Embryonic facial prominence (tissue), 1 donor: Measurements from ENCODE around the gene IPO4.
"Not testable (repeated sequence)": the region's sequence is repeated elsewhere in the genome, so short reads cannot be mapped to it uniquely, and the experiment has no call there.

ENCODE experiments used
- DNase-seq: peaks from one replicate; pipeline ENCODE4 v3.0.0-alpha.2; 2016; ENCODE audit errors: extremely low spot score

IPO4 gene

DNA sequence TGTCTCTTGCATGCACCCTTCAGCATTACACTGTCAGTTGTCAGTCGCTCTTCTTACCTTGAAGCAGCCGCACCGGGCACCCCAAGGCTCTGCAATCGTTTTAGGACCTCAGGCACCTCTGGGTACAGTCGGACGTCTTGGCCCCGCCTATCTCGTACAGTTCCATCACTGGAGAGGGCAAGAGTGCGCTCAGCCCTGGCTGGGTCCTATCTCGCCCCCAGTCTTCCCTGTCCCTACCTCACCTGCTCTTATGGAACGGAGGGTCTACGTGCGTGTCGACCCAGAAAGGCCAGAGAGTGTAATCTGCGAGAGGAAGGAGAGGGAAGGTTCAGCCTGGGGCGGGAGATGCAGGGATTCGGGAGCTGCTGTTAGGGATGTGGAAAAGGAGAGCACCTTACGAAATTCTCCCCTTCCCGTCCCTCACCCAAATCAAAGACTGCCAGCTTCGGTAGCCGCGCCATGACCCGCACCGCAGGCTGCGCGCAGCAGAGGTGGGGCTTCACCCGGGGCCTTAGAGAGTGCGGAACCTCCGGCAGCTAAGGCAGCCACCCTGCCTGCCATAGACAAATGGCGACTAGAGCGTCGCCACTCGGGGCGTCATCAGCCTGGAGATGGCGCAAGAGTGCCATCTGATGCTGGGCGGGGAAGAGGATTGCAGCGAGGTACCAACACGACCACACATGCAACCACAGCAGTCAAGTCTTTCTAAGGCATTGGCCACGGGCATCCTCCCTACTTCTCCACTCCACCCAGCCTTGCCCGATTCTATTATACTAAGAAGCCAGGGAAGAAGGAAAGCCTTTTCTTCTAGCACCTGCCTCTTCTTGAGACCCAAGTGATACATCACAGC lies 27.1 kb upstream of the IPO4 start, which contains the start of gene MDP1:
MDP1 (minus strand) TSS at position 572 of the 850 bp plus-strand sequence; CDS start at position 461, 111 bp downstream.
- peak; percentile 79 for DNase-seq

DNA sequence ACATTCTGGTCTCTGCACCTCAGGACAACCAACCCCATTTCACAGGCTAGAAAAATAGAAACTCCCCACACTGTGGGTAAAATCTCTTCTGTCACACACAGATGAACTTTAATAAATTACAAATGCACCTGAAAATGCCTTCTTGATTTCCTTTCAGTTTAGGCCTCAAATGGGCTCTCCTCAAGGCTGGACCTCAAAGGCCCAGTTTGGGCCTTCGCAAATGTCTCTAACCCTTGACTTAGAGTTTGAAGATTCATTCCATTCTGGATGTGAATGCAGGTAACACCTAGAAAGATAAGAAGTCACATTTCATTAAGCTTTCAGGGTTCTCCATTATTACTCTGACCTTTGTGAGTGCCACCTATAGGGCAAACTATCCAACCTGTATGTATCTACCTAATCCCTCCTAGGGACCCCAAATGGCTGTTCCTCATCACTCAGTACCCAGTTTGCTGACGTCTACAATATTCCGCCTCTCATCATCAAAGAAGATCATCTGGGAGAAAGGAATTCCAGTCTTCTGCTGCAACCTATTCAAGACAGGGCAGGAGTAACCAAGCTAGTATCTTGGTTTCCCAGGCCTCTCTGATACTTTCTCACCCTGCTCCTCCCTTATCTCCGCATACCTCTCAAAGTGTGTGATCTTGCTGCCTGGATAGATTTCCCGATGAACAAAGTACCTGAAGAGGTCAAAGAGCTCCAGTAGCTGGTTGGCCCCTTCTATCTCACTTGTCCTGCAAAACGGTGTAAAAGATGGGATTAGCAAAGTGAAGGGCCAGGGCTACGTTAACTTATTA lies 25.4 kb upstream of the IPO4 start:
- no peak for DNase-seq

DNA sequence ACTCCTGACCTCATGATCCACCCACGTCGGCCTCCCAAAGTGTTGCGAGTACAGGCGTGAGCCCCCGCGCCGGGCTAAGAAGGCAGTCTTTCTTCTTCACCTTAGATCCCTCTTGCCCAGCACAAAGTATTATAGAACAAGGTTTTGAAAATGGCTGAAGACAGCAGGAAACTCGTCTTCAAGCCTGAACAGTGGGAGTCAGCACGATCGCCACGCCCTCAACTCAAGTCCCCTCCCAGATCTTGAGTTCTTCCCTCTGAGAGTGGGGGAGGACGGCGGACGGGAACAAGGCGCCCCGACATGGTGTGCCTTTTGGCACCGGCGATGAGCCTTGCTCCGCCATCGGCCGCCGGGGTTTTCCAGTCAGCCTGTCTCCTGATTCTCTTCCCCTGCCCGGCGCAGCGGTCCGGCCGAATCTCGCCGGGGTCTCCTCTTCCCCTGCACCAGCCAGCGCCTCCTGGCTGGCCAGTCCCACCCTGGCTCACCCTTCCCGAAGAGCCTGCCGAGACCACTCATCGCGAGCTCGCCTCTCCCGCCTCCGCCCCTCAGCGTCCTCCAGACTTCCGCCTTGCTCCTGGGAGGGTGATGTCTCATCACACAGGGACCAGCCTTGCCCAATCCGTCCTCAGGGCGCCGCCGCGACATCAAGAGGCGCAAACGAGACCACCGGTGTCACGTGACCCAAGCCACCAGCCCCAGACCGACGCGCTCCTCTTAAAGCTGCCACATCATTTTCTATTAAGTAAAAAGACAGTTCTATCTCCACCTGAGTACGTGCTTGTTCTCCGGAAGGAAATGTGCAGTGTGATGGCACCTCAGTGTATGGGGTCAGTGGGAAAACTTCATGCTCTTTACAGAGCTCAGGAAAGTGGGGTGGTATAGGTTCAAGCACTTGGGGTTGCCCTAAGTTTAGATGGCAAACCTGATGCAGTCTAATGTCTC lies 24.6 kb upstream of the IPO4 start, which contains the start of gene CHMP4A:
CHMP4A (minus strand) TSS at position 565 of the 942 bp plus-strand sequence; CDS start at position 516, 49 bp downstream.
- peak; percentile 94 for DNase-seq

DNA sequence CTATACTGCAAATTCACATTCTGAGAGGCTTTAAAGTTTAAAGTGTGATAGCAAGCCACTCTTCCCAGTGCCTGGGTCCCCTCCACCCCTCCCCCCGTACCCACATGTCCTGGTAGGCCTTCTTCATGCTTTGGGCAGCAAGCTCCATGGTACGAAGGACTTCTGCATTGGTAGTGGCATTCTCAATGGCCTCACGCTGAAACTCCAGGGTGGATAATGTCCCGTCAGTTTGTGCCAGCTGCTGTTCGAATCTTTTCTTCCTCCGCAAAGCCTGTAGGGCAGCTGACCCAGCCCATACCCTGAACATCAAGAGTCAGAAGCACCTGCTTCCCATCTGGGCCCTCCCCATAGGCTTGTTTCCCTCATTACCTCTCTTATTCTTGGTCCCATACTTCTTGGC lies 22.7 kb upstream of the IPO4 start:
- DNase-seq, result no peak

DNA sequence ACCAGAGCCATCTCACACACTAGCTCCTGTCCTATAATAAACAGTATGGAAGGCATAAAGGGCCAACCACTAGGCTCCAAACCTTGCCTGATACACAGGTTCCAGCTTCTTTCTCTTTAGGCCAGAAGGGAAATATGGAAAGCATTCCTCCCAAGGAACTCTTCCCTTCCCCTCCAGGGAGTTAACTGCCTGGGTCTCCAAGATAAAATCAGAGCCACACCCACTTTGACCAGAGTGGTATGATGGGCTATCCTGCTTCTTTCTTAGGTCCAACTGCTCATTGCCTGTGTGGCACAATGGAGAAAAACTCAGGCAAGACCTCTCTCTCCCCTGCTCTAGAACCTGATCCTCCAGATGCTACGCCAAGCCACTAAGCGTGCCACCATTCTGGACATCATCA lies 19.0 kb upstream of the IPO4 start:
- no peak for DNase-seq

DNA sequence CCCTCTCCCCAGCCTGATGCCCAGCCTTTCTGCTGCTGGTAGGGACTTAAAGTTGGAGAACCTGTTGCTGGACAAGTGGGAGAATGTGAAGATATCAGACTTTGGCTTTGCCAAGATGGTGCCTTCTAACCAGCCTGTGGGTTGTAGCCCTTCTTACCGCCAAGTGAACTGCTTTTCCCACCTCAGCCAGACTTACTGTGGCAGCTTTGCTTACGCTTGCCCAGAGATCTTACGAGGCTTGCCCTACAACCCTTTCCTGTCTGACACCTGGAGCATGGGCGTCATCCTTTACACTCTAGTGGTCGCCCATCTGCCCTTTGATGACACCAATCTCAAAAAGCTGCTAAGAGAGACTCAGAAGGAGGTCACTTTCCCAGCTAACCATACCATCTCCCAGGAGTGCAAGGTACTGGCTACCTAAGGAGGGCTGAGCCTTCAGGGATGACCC lies 18.5 kb upstream of the IPO4 start:
- no peak for DNase-seq

DNA sequence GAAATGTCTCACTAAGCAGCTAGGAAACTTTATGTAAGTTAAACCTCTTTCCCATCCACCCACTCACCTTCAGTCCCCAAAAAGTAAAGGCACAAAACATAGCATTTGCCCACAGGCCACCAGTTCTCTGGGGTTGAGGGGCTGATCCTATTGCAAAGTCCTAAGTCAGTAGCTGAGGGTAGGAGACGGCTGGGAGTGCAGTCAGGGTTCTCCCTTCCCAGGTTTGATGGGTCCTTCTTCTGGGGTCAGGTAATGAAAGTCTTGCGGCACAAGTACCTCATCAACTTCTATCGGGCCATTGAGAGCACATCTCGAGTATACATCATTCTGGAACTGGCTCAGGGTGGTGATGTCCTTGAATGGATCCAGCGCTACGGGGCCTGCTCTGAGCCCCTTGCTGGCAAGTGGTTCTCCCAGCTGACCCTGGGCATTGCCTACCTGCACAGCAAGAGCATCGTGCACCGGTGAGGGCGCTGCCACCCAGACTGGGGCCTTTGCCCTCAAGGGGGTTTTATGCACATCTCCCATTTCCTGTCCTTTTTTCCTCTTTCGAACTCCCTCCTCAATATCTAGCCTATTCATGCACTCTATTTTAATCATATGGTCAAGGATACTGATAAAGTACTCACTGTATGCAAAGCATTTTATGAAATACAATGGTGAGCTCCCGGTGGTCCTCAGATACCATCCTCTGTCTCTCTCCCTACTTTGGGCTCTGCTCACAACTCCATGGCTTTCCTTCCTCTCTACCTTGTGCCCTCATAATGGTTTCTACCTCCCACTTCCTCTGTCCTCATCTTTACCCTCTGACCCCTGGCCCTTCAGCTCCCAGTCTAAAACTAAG lies 17.9 kb upstream of the IPO4 start:
- DNase-seq, result no peak

DNA sequence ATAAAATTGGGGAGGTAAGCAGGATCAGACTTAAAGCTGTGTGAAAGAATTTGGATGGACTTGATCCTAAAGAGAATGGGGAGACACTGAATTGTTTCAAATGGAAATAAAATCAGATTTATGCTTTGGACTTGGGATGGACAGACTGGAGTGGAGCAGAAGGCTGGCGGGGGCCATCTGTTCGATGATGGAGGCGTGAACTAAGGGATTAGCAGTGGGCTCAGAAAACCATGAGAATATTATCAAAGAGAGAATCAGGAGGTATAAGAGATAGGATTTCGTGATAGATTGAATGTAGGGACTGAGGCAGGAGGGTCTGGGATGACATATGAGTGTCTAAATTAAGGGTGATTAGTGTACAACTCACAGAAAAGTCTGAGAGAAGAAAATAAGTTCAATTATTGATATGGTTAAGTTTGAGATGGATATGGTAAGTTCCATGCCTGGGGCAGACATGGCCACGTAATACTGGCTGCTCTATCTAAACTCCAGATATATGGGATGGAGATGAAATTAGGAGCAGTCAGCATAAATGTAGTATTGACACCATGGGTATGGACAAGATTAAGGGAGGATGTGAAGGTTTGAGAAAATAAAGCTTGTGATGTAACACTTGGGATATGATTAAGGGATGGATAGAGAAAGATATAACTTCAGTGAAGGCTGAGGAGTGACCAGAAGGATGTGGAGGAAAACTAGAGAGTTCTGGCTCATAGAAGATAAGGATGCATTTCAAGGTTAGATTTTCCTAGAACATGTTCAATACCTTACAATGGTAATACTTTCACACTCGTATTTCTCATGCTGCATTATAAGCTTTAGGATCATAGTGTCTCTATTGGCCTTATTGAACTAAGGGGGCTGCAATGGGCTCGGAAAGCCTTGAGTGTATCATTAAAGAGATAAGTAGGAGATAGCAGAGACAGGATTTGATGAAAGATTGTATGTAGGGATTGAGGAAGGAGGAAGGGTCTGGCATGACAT lies 15.8 kb upstream of the IPO4 start:
- no peak for DNase-seq

DNA sequence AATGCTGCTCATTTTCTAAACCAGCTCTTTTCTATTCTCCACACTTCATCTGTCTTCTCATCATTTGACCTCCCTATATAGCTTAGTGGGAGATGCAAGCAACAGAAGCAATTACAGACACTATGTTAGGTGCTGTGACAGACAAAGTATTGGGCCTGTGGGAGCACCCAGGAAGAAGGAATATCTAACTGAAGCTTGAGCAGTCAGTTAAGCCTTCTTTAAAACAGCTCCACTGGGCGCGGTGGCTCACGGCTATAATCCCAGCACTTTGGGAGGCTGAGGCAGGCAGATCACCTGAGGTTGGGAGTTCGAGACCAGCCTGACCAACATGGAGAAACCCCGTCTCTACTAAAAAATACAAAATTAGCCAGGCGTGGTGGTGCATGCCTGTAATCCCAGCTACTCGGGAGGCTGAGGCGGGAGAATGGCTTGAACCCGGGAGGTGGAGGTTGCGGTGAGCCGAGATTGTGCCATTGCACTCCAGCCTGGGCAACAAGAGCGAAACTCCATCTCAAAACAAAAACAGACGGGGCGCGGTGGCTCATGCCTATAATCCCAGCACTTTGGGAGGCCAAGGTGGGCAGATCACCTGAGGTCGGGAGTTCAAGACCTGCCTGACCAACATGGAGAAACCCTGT lies 14.8 kb upstream of the IPO4 start:
- DNase-seq, result not testable (repeated sequence)

DNA sequence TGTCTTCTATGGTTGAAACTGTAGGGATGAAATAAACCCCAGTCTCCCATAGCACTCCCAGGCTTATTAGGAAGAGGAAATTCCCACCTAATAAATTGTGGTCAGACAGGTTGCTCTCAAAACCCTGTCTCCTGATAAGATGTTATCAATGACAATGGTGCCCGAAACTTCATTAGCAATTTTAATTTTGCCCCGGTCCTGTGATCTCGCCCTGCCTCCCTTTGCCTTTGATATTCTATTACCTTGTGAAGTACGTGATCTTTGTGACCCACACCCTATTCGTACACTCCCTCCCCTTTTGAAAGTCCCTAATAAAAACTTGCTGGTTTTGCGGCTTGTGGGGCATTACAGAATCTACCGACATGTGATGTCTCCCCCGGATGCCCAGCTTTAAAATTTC lies 13.9 kb upstream of the IPO4 start:
- not testable (repeated sequence) for DNase-seq

DNA sequence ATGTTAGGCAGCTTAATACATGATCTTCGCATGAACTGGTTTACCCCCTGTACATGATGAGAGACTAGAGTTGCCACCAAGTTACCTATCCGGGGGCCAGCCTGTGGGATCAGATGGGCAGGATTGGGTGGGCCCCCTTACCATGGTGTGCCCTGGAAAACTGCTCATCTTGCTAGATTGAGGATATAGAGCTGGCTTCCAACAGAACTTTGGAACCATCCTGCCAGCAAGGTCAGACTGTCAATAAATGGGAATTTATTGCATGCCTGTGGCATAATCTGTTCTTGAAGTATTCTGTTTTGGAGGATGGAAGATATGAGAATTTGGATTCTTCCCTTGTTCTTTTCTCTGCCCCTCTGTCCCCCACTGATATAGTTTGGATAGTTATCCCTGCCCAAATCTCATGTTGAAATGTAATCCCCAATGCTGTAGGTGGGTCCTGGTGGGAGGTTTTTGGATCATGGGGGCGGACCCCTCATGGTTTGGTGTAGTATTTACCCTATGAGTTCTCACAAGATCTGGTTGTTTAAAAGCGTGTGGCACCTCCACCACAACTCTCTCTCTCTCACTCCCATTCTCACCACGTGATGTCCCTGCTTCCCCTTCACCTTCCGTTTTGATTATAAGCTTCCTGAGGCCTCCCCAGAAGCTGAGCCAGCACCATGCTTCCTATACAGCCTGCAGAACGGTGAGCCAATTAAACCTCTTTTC lies 10.4 kb upstream of the IPO4 start:
- no peak for DNase-seq

DNA sequence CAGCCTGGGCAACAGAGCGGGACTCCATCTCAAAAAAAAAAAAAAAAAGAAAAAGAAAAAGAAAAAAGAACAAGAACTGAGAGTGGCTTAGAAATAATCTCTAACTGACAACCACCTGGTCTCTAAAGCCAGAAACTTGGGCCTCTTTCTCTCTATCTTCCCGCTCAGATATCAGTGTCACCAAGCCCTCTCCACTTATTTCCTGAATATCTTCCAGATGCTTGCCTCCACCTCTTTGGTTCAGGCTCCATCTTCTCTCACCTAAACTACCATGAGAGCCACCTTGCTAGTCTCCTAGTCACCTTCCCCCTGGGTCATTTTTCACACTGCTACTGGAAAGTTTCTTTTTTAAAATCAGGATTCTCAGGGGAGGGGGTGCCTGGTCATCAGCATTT lies 8.4 kb upstream of the IPO4 start:
- no peak for DNase-seq

DNA sequence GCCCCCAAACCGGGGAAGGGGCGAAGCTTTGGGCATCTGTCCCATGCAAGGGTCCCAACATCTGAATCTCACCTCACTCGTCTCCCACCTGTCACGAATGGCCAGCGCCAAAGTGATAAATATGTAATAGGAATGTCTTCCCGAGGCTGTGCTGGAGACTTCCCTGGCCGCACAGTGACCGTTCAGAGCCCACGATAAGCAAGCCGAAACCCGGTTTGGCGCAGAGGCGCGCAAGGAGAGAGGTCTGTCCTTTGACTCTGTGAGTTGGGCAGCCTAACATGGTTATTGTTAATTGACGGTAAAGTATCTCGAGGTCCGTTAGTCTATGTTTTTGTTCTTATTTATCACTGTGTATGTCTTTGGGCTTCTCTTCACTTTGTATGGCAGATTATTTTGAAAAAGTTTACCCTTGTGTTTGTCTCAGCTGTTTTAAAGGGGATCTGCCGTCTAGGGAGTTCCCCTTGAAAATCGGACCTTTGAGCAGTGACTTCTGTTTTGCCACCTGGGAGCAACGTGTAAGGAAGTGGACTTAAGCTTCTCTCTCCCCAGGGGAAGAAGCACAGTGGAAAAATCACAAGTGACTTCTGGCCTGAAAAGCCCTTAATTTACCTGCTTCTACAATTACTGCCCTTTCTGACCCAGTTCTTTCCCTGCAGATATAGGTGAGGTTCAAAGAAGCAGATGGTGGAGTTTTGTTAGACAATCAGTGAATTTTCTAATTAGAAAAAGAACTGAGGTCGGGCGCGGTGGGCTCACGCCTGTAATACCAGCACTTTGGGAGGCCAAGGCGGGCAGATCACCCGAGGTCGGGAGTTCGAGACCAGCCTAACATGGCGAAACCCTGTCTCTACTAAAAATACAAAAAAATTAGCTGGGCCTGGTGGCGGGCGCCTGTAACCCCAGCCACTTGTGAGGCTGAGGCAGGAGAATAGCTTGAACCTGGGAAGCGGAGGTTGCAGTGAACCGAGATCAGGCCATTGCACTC lies 7.7 kb upstream of the IPO4 start:
- DNase-seq, result no peak

DNA sequence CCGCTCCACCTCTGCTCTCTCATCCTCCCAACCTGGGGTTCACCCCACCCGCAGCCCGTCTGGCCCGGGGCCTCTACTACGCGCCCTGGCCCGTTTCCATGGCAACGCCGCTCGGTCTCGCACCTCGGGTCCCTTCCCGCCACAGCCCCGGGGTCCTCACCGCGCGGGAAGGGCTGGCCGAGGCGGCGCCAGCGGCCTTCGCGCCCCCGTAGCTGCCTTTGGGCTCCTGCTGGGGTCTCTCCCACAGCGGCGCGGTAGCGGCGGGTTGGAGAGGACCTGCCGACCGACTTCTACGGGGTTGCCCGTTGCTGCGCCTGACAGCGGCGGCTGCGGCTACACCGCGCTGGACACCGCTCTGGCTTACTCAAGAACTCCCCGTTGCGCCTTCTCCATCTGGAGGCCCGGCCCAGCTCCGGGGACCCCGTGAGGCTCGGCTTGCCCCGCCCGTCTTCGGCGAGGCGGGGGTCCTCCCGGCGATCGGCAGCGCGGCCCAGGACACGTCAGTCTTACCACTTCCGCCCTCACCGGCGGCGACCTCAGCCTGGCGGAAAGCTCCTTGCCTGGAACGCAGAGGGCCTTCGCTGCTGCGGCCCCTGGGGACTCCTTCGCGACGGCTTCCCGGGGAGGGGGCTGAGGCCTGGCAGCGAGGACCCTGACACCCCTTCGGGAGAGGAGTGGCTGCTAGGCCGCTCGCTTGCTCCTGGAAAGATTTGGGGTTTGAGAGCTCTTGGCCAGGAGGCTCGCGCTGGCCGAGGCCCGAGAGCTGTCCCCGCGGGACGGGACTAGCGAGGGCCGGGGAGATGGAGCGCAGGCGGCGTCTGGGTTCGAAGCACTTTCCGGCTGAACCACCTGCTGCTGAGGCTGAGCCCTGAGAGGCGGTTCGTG lies 6.8 kb upstream of the IPO4 start, which contains the start of gene TM9SF1:
TM9SF1 (minus strand) TSS at position 256 of the 885 bp plus-strand sequence. CDS start 422 bp downstream, outside the sequence.
- DNase-seq, result peak; percentile 76

DNA sequence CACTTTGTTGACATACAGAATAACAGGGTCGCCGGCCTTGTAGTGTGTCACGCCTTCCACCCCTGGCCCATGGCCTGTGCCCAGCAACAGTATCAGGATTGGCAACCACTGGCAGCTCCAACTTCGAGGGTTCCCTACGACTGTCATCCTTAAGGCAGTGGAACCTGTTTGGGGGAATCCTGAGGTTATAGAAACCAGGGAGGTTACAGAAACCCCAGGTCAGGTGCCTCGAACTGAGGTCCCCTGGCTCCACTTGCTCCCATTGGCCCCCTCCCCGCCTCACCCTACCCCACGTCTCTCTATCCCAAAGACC lies 6.2 kb upstream of the IPO4 start:
- DNase-seq, result no peak
